NK-92 treated with Interleukin-12 subunit alpha and Interleukin-12 subunit beta, amount 100 ng/mL, for 24 hours (cell line): ENCODE measurements around the gene TREML4.
"Not testable (repeated sequence)": the region's sequence is repeated elsewhere in the genome, so short reads cannot be mapped to it uniquely, and the experiment has no call there.

Source experiments
- DNase-seq: peaks from one replicate; lab custom pipeline; 2025; lab: John Stamatoyannopoulos, UW

Gene TREML4, protein sequence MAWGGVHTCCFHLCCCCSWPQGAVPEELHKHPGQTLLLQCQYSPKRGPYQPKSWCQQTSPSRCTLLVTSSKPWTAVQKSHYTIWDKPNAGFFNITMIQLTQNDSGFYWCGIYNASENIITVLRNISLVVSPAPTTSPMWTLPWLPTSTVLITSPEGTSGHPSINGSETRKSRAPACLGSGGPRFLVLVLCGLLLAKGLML

DNA sequence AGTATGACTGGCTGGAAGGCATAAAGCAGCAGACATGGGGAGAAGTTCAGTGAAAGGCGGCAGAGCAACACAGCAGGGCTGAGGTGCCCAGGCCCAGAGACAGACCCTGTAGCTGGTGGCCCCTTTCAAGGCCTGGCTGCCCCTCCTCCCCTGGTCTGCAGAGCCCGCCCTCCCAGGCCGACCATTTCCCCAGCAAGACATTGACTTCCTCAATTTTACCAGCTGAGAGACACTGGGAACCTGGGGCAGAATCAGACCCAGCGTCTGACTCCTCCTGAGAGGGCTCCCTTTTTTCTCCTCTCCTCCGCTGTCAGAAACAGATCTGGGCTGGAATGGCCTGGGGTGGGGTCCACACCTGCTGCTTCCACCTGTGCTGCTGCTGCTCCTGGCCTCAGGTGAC lies at the start of gene TREML4:
Gene TREML4 (plus strand): TSS at position 254 of the 400 bp plus-strand sequence. CDS start 79 bp downstream, at position 333.
- no peak for DNase-seq

DNA sequence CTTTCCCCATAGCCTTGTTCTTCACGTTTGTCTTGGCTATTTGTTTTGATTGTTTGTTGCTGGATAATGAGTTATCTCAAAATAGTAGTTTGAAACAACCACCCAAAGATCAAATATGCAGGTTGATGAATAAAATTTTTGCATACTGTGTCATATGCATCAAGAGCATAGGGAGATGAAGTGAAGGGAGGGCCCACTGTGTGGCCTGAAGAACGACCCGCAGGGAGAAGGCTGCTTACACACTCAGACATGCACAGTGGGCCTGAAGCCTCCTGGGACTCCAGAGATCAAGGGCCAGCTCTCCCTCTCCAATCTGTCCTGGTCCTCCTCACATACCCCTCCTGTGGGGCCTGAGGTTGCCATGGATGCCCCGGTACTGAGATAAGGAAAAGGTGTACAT lies 49.0 kb upstream of the TREML4 start:
- no peak for DNase-seq

DNA sequence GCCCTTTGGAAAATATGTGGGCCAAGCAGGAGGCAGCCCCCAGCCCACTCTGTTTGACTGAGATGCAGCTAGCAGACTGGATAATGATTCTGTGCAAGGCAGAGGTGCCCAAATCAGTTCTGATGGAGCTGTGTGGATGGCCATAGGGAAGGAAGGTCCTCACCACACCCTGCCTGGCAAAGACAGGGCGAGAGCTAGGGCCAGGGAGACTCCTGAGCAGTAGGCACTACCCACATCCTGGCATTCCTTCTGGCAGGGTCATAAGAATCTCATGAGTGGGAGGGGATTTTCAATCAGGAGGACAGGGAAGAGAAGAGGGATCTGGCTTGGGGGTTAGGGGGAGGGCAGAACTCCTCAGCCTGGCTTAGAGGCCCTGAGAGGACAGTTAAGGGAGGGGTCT lies 46.6 kb upstream of the TREML4 start:
- DNase-seq, result no peak

DNA sequence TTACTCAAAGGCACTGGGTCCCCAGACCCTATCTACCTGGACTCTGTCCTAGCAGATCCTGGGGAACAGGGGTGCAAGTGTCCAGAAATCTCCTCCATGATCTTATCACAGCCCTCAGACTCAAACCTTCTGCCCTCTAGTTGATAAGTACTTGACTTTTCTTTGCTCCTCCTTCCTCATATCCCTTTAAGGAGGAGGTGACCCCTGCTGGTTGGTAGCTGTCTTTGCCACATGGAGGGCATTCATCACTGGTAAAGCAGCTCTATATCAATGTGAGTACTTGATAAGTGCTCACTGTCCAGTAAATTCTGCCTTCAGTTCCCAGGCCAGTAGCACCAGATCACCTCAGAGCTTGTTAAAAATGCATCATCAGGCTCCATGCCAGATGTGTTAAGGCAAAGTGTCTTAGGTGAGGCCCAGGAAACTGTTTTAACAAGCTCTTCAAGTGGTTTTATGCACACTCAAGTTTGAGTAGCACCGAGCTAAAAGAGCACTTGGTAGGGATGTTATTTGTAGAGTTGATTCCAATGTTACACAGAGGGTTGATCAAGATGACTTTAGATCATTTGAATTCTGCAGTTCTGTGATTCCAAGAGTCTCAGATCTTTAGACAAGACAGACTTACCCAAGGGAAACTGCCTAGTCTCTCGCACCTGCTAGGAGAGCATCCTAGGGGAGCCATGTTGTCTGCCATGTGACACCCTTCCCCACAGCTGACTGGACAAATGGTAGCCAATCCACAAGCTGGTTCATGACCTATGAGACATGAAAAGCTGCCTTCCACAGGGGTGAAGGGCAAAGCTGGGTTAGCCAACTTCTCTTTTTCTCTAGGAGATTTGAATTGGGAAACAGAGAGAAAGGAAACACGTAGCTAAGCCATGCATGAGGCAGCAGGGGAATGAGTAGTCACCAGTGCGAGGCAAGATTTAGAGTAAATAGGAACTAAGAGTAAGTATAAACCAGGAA lies 45.8 kb upstream of the TREML4 start:
- peak; percentile 16 for DNase-seq

DNA sequence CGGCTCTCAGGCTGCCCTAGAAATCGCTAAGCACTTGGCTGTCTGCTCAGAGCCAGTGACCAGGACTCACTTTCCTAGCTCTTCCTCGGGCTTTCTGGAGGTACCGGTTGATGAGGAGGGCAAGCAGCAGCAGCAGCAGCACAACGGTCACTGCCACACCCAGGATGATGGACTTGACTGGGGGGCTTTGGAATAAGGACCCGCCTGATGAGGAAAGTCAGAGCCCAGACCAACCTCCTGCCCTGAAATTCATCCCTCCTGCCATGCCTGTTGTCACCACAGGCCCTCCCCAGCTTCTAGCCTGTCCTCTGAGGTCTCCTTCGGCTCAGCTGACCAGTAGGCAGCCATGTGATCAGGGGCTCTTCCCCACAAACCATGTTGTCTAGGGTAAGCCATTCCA lies 43.4 kb upstream of the TREML4 start:
- DNase-seq, result no peak

DNA sequence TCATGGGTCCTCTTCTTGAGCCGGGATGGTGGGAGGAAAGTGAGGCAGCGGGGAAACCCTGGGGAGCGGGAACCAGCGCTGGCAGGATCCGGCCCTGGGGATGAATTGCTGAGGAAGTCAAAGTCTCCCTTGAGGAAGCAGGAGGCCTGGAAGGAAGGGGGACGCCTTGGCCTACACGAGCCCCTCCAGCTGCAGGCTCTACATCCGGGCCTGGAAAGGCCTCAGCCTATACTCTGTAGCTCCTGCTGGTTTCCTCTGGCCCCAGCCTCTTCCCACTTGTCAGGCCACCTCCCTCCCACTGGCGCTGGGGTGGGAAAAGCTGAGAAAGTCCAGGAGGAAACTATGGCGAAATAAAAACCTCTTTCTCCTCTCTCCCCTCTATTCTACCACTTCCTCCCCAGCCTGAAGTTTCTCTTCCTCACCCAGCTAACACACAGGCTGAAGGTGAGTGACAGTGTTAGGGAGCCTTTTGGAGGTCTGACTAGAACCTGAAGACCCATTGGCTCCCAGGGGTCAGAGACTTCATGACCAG lies 42.1 kb upstream of the TREML4 start:
- DNase-seq, result no peak

DNA sequence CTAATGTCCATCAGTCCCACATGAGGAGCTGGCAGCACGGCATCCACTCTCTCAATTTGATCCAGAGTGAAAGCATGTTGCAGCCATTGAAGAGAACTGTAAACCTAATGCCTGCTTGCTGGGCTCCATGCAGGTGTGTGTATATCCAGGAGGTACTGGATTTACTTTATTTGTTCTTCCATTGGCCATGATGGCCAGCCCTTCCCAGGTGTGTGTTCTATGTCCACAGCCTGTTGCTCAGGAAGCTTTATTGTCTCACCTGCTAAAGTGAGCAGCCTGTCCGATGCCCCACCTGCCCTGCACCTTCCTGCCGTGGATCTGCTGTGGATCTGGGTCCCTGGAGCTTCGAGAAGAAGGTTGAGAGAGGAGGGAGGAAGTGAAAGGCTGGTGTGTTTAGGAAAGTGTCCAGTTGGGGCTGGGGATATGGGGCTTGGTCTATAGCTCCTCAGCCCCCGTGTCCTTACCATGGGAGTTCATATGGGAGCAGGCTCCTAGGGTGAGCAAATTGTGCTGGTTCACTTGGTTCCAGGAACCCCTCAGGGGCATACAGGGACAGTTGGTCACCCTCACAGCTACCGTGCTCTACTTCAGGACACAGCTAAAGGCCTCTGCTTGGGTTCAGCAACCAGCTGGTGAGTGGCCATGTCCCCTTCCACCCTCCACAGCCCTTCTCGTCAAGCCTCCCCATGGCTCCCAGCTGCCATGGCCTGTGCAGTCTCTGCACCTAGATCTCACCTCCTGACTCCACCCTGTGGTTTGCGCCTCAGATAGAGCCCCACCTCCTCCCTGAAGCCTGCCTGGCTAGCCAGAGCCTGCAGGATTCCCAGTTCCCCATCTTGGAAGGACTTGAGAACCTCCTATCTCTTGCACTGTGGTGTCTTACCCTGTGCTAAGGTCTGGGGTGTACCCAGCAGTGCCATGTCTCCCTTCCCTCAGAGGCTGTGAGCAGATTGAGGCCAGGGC lies 39.9 kb upstream of the TREML4 start:
- DNase-seq, result no peak

DNA sequence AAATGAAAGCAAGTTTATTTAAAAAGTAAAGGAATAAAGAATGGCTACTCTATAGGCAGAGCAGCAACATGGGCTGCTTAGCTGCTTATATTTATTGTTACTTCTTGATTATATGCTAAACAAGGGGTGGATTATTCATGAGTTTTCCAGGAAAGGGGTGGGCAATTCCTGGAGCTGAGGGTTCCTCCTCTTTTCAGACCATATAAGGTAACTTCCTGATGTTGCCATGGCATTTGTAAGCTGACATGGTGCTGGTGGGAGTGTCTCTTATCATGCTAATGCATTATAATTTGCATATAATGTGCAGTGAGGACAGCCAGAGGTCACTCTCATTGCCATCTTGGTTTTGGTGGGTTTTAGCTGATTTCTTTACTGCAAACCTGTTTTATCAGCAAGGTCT lies 39.1 kb upstream of the TREML4 start:
- not testable (repeated sequence) for DNase-seq

DNA sequence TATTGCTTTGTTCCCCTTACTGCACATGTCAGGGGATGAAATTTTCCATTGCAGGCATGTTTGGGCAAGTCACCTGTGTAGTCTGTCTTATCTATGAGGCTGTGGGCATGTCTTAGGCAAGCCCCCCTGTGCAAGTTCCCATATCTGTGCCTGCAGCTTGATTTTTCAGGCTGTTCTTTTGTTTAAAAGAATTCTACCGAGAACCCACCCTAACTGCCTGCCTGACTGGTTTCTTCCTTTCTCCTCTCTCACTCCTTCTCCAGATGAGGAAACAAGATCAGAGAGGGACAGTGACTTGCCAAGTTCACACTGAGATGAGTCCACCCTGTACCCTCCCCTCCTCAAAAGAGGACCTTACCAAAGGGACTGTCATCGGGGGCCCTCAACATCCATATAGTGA lies 38.2 kb upstream of the TREML4 start:
- no peak for DNase-seq

DNA sequence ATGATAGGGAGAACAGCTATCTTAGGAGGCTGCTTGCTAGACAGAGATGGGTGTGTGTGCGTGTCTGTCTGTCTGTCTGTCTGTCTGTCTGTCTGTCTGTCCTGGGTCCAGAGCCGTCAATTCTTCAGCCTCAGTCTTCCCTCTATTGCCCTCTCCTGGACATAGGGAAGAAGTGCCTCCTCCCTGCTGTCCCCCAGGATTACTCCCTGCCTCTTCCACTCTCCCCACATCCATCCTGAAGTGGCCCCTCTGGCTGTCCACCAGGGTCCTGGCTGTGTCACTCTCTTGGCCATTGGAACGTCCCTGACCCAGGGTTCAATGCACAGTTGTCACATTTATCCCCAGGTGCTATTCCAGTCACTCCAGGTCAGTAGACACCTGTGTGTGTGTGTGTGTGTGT lies 37.4 kb upstream of the TREML4 start:
- DNase-seq, result no peak

DNA sequence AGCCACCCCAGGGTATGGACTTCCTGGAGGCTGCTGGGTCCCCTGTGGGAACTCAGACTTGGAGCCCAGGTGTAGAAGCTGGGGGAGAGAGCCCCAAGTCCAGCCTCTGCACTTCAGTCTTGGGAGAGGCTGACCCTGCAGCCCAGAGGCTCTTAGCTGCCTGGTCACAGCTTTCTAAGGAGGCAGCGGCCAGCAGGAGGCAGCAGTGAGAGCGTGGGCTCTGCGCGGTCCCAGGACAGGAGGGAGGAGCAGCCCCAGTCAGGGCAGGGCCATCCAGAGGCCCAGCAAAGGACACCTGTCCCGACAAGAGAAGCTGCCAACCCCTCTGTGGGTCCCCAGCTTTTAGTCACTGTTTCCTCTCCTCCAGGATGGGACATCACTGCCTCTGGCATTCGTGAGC lies 36.6 kb upstream of the TREML4 start:
- DNase-seq, result no peak

DNA sequence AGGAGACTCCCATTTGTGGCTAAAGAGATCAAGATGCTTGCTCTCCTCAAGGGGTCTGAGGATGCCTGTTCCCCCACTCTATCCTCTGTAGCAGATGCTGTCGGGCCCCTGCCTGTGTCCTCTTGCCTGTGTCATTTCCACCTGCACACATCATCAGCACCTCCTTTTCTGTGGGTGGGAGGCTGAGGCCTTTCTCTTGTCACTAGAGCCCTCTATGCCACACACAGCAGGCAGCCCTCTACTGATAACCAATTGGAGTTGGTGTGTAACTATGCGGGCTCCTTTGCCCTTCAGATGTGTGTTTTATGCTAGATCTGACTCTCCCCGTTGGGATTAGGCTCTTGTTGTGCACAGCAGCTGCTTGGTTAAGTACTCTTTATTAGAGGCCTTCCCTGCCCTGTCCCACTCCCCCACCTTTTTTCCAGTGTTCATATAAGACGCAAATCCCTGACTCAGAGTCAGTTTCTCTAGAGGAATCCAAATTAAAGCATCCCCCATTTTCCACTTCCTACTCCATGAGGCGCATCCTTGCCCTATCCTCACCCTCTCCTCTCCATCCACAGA lies 34.9 kb upstream of the TREML4 start:
- no peak for DNase-seq

DNA sequence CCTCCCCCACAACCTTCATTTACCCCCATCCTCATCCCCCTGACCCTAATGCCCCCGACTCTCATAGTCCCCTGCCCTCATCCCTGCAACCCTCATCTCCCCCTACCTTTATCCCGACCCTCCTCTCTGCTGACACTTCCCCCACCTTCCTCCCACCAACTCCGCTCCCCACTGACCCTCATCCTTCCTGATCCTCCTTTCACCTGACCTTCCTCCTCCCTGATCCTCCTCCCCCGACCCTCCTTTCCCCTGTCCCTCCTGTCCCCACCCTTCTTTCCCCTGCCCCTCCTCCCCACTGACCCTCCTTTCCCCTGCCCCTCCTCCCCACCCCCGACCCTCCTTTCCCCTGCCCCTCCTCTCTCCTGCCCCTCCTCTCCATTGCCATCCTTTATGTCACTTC lies 34.3 kb upstream of the TREML4 start:
- no peak for DNase-seq

DNA sequence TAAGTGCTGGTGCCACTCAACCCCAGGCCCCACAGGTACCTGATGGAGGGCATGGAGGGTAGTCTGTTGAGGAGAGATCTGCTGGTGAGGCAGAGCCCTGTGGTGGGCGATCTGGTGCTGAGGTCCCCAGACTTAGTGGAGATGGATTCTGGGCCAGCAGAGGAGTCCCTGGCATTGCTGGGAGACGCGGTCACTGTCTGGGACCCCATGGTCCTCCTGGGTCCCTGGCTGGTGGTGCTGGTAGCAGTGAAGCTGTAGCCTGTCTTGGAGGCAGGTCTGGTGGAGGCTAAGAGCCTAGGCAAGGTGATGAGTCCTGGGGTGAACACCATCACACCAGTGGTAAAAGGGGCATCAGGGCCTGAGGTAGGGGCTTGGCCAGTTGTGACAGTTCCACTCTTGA lies 33.8 kb upstream of the TREML4 start:
- DNase-seq, result no peak

DNA sequence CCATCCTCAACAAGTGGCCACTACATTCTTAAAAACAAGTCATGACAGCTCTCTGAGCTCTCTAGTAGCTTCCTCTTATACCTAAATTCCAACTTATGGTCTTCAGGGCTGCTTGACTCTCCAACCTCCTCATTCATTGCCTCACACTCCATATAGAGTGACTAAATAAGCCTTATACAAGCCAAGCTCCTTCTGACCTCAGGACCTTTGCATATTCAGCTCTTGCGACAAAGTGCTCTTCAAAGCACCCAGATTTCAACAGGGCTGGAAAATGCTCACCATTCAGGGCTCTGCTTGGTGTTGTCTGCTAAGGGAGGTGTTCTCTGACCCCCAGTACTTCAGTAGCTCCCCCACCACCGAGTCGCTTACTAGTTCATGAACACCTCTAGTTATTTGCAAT lies 30.9 kb upstream of the TREML4 start:
- no peak for DNase-seq

DNA sequence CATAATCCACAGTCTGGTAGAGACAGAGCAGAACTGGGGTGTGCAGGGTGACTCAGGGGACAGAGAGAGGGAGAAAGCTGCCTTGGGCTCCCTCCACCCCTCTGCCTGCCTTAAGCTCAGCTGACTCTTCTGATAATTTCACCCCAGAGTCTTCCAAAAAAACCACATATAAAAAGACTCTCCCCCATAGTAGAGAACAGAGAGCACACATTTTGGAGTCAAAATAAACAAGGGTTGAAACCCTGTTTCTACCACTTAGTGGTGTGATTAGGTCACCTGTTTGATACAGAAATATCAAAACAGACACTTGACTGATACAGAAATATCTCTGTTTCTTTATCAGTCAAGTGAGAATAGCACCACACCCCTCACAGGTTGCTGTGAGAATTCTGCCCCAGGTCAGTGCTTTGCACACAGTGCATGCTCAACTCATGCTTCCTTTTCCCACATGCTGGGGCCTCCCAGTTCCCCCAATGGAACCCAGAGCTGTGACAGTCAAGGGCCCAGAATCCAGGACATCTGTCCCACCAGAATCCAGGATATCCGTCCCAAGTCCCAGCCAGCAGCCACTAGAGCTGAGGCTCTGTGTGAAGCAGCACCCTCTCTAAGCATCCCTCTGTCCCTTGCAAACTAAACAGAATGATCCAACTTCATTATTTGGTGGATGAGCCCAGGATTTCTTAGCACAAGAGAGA lies 28.4 kb upstream of the TREML4 start:
- DNase-seq, result peak; percentile 58

DNA sequence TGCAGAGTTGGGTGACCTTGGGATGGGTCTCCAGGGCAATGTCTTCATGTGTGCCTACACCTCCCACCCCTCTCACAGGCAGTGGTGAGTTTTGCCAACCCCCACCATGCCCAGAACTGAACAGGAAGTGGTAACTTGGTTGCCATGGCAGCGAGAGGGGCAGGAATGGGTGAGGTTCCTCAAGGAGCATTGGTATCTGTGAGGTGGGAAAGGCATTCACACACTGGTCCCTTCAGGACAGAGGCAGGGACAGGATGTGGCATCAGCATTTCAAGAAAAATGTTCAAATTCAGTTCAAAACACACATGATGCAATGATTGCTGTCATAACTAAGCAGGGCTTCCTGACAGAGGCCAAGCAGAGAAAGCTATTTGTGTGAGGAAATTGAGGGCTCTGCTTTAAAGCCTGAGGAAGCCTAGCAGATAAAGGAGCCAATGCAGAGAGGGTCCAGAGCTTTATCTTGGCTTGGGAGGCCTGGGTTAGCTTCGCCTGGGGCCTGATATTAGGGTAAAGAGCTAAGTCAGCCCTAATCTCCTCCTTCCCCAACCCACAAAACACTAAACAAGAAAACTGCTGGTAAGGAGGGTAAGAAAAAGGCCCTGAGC lies 27.8 kb upstream of the TREML4 start:
- peak; percentile 81 for DNase-seq

DNA sequence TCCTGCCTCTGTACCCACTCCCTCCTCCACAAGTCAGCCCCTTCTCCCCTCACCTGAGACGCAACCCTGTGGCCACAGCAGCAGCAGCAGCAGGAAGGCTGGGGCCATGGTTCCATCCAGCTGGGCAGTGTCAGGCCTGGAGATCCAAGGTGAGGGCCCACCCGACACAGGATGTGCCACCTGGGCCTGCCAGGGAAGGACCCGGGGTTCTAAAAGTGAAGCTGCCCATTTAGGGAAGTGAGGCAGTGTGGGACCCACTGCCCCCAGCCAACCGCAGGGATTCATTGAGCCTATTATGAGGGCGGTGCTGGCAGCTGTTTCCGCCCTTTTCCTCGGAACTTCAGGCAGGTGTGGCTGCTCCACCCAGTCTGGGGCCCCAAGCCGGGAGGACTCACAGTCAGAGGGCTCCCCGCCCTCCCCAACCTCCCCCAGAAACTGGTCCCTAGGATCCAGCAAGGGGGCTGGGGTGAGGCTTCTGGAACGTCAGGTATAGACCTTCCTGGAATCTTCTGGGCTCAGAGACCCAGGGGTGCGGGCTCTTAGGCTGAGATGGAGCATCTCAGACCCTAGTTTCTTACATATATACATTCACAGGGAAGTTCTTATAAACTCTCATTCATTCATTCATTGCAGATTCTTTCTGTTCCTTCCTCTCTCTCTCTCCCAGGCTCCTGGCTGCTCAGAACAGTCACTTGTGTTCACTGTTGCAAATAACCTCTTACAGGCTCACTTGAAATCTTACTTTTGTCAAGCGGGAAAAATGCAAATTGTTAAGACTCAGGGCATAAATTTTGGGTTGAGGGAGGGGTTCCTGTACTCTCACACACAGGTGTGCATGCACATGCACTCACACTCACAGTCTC lies 27.0 kb upstream of the TREML4 start, which contains the start of gene TREML2:
Gene TREML2 (minus strand): TSS at position 249 of the 863 bp plus-strand sequence. CDS start 141 bp downstream, at position 108.
- peak; percentile 44 for DNase-seq

DNA sequence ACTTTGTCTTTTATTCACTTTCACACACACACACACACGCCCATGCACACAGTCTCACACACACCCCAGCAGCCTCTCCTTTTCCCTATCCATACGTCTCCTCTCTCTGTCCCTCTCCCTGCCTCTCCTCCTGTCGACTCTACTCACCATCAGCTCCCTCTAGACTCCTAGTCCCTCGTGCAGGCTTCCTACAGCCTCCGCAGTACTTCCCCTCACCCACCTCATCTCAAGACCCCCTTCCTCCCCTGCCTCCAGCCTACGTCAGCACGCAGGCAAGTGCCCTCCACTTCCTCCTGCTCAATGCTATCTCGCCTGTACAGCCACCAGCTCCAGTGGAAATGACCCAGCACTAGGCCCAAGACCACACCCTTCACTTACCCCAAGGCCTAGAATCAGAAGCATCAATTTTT lies 26.4 kb upstream of the TREML4 start:
- no peak for DNase-seq
